ENCODE data around the gene SPTBN1. TPM values are rescaled to one million over a fixed set of nuclear protein-coding genes. Genes with fewer than 3 reads are reported as not detected.
A peak's percentile ranks its signal among the peaks of the same experiment; 100 is the strongest.

SPTBN1 gene
- total and polyA plus RNA-seq, 2 experiments from 2014 or later, result 125 to 435 TPM

- peaks cover 96% of the 10 kb centered on the region for H3K36me3 ChIP-seq
- H3K4me3 ChIP-seq, result no peak overlapping the region
- H3K9me3 ChIP-seq (ENCODE audit: low read depth), result no peaks in the 10 kb centered on the region
- H3K27ac ChIP-seq, result peak overlapping the region; percentile 43
- no peaks in the 10 kb centered on the region for H3K4me1 ChIP-seq (ENCODE audit: low read depth)
- TF ChIP-seq, protein P1, sequence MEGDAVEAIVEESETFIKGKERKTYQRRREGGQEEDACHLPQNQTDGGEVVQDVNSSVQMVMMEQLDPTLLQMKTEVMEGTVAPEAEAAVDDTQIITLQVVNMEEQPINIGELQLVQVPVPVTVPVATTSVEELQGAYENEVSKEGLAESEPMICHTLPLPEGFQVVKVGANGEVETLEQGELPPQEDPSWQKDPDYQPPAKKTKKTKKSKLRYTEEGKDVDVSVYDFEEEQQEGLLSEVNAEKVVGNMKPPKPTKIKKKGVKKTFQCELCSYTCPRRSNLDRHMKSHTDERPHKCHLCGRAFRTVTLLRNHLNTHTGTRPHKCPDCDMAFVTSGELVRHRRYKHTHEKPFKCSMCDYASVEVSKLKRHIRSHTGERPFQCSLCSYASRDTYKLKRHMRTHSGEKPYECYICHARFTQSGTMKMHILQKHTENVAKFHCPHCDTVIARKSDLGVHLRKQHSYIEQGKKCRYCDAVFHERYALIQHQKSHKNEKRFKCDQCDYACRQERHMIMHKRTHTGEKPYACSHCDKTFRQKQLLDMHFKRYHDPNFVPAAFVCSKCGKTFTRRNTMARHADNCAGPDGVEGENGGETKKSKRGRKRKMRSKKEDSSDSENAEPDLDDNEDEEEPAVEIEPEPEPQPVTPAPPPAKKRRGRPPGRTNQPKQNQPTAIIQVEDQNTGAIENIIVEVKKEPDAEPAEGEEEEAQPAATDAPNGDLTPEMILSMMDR (IDR thresholded peaks at IDR 0.05; ENCODE audit: low read depth, low read length), result no peak
- H3K27me3 ChIP-seq, result no peaks in the 10 kb centered on the region
- DNase-seq (ENCODE audit: low read depth in 1 of 2, low spot score in 1 of 2), result no peak
Observed at GRCh38 chr2:54664238-54664786, 208.2 kb downstream of the SPTBN1 start.

DNA sequence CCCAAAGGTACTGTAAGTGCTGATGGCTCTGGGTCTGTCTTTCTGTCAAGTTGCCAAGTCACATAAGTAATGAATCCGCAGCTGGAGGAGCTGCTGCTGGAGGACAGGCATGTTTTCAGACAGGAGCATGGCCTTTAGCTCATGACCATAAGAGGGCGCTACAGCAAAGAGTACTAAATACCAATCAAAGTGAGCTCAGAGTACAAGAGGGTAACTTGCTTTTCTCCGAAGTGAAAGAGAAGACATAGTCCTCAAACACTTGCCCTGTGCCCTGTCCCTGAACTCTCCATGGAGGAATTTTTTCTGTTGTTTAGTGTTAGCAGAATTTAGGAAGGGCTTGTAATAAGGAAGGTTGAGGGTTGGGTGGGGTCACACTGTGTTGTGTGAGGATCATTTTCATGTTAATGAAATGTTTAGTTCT, 209.3 kb downstream of the SPTBN1 start:
- H3K36me3 ChIP-seq, result peaks cover 89% of the 10 kb centered on the region
- no peaks in the 10 kb centered on the region for H3K4me1 ChIP-seq (ENCODE audit: low read depth)
- H3K4me3 ChIP-seq, result no peak overlapping the region
- H3K27ac ChIP-seq, result peak overlapping the region; percentile 43
- peak; percentile 69 for DNase-seq (ENCODE audit: low read depth in 1 of 2, low spot score in 1 of 2)
- no peaks in the 10 kb centered on the region for H3K27me3 ChIP-seq
- TF ChIP-seq, protein P1 (IDR thresholded peaks at IDR 0.05; ENCODE audit: low read depth, low read length), result peak; percentile 62
- no peaks in the 10 kb centered on the region for H3K9me3 ChIP-seq (ENCODE audit: low read depth)

- no peaks in the 10 kb centered on the region for H3K4me1 ChIP-seq (ENCODE audit: low read depth)
- no peak overlapping the region for H3K27ac ChIP-seq
- DNase-seq (ENCODE audit: low read depth in 1 of 2, low spot score in 1 of 2), result peak in 1 of 2 donors; percentile 74
- no peak overlapping the region for H3K4me3 ChIP-seq
- H3K9me3 ChIP-seq (ENCODE audit: low read depth), result no peaks in the 10 kb centered on the region
- H3K36me3 ChIP-seq, result peaks cover 87% of the 10 kb centered on the region
- TF ChIP-seq, protein P1 (IDR thresholded peaks at IDR 0.05; ENCODE audit: low read depth, low read length), result no peak
- no peaks in the 10 kb centered on the region for H3K27me3 ChIP-seq
Observed at GRCh38 chr2:54666131-54666633, 210.1 kb downstream of the SPTBN1 start.

DNA sequence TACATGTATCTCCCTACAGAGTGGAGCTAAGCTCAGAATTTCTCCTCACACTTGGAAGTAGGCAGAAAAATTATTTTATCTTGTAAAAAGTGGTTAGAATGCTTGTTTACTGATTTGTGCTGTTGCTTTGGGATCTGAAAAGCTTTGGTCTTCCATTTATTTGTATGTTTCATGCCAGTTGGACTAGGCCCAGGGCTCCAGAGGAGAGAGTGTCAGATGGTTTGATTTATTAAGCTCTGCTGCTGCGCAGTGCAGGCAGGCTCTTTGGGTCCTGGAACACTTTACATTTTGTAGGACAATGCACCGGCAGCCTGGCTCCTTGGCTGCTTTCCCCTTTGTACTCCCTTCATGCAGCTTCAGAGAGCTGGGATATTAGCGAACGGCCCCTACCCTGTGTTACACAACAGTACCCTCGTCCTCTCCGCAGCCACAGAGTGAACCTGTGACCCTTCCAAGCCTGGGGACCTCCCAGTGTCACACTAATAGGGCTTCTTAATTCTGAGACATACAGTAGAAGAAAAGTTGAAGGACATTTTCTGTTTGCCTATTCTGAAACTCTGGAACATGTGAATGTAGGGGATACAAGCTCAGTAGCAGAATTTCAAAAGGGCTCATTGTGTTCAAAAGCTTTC, 210.6 kb downstream of the SPTBN1 start:
- Histone ChIP-seq H3K9me3 (ENCODE audit: low read depth) (no peaks in the 10 kb centered on the region), H3K27ac (no peak overlapping the region), H3K4me1 (ENCODE audit: low read depth) (no peaks in the 10 kb centered on the region), H3K4me3 (no peak overlapping the region), H3K27me3 (no peaks in the 10 kb centered on the region), H3K36me3 (peaks cover 82% of the 10 kb centered on the region)
- peak in 1 of 2 donors; percentile 65 for DNase-seq (ENCODE audit: low read depth in 1 of 2, low spot score in 1 of 2)
- TF ChIP-seq, protein P1 (IDR thresholded peaks at IDR 0.05; ENCODE audit: low read depth, low read length), result no peak

- no peaks in the 10 kb centered on the region for H3K27me3 ChIP-seq
- TF ChIP-seq, protein P1 (IDR thresholded peaks at IDR 0.05; ENCODE audit: low read depth, low read length), result no peak
- H3K4me3 ChIP-seq, result no peak overlapping the region
- no peak overlapping the region for H3K27ac ChIP-seq
- no peaks in the 10 kb centered on the region for H3K9me3 ChIP-seq (ENCODE audit: low read depth)
- DNase-seq (ENCODE audit: low read depth in 1 of 2, low spot score in 1 of 2), result no peak
- H3K36me3 ChIP-seq, result peaks cover 77% of the 10 kb centered on the region
- H3K4me1 ChIP-seq (ENCODE audit: low read depth), result no peaks in the 10 kb centered on the region
Observed at GRCh38 chr2:54667266-54667639, 211.1 kb downstream of the SPTBN1 start.
